Measurements from ENCODE around the gene RHOA.

DNA sequence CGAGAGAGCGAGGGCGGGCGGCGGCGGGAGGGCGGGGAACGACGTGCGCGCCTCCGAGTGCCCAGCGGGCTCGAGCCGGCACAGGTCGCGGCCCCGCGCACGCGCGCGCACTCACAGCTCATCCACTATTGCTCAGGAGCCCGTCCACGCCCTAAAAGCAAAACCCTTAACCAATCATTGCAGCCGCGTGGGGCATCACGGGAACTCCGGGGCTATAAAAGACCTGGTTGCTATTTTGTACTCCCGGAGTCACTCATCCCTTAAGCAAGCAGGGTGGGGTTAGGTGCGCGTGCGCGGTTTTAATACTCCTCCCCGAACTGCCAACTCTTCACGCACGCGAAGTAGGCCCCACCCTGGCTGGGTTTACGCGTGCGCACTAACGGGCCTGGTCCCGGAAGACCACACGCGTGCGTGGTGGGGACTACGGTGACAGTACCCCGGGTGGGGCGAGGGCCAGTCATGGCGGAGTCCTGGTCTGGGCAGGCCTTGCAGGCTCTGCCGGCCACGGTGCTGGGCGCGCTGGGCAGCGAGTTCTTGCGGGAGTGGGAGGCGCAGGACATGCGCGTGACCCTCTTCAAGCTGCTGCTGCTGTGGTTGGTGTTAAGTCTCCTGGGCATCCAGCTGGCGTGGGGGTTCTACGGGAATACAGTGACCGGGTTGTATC is at the start of gene RHOA, which contains the start of gene TCTA:
- TF ChIP-seq EP300 (IDR thresholded peaks at IDR 0.05) (no peak), POLR2AphosphoS5 (IDR thresholded peaks at IDR 0.05) (peak; percentile 100)
- TF ChIP-seq, protein P1, sequence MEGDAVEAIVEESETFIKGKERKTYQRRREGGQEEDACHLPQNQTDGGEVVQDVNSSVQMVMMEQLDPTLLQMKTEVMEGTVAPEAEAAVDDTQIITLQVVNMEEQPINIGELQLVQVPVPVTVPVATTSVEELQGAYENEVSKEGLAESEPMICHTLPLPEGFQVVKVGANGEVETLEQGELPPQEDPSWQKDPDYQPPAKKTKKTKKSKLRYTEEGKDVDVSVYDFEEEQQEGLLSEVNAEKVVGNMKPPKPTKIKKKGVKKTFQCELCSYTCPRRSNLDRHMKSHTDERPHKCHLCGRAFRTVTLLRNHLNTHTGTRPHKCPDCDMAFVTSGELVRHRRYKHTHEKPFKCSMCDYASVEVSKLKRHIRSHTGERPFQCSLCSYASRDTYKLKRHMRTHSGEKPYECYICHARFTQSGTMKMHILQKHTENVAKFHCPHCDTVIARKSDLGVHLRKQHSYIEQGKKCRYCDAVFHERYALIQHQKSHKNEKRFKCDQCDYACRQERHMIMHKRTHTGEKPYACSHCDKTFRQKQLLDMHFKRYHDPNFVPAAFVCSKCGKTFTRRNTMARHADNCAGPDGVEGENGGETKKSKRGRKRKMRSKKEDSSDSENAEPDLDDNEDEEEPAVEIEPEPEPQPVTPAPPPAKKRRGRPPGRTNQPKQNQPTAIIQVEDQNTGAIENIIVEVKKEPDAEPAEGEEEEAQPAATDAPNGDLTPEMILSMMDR (IDR thresholded peaks at IDR 0.05) = no peak
